ENCODE data around the gene ABCC10. TPM values are rescaled to one million over a fixed set of nuclear protein-coding genes. Genes with fewer than 3 reads are reported as not detected.

The ABCC10 gene
- total RNA-seq, 4 donors from 2014 or later: 16.1 to 39.1 (median 27.4) TPM

GRCh38 chr6:43488667-43489276 is 61.4 kb downstream of the ABCC10 start:
- Histone ChIP-seq H3K4me1 (peaks cover 45% of the 10 kb centered on the region), H3K36me3 (no peaks in the 10 kb centered on the region), H3K9me3 (no peaks in the 10 kb centered on the region), H3K4me3 (no peak overlapping the region), H3K27ac (no peak overlapping the region), H3K27me3 (no peaks in the 10 kb centered on the region)
- no peak for DNase-seq (ENCODE audit: low spot score in 2 of 2)
- WGBS: 74% methylated on average over 3 of the region's 4 CpGs
- TF ChIP-seq POLR2AphosphoS5 (IDR thresholded peaks at IDR 0.05) (no peak), EP300 (IDR thresholded peaks at IDR 0.05) (no peak), POLR2A (IDR thresholded peaks at IDR 0.05) (no peak)
- TF ChIP-seq, protein P1, sequence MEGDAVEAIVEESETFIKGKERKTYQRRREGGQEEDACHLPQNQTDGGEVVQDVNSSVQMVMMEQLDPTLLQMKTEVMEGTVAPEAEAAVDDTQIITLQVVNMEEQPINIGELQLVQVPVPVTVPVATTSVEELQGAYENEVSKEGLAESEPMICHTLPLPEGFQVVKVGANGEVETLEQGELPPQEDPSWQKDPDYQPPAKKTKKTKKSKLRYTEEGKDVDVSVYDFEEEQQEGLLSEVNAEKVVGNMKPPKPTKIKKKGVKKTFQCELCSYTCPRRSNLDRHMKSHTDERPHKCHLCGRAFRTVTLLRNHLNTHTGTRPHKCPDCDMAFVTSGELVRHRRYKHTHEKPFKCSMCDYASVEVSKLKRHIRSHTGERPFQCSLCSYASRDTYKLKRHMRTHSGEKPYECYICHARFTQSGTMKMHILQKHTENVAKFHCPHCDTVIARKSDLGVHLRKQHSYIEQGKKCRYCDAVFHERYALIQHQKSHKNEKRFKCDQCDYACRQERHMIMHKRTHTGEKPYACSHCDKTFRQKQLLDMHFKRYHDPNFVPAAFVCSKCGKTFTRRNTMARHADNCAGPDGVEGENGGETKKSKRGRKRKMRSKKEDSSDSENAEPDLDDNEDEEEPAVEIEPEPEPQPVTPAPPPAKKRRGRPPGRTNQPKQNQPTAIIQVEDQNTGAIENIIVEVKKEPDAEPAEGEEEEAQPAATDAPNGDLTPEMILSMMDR (IDR thresholded peaks at IDR 0.05): no peak

DNA sequence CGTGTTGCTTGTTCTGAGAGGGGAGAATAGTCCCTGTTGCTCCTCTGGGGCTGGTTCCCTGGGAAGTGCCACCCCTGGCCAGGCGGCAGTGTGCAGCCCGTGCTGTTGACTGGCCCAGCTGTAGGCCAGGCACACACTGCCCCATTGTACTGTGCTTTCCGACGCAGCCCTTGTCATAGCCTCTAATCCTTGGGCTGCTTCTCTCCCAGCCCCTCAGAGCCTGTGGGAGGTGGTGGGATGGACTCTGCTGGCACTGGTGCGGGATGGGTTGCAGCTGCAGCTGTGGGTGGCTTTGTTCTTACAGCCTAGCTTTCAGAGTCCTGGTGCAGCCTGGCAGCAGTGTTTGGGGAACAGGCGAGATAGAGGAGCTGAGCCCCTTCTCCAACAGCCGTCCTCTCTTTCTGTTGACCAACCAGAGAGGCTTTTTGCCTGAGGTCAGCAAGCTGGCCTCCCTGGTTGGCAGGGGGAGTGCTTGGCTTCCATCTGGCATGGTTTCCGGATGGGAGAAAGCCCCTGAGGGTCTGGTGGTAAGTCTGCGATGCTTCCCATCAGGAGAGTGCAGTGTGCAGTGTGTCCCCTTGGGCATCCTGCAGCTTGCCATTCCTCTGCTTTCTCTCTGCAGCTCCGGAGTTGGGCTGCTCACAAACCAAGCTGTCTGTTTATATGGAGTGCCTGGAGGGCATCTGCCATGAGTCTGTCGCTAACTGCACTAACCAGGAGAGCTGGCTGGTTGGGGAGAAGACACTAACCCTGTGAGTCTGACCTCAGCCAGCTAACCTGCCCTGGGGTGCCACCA is 62.1 kb downstream of the ABCC10 start:
- no peaks in the 10 kb centered on the region for H3K27me3 ChIP-seq

GRCh38 chr6:43490523-43490939 is 63.2 kb downstream of the ABCC10 start:
- no peaks in the 10 kb centered on the region for H3K36me3 ChIP-seq
- H3K27ac ChIP-seq: no peak overlapping the region
- WGBS: 51% methylated on average over 6 of the region's 6 CpGs
- peaks cover 61% of the 10 kb centered on the region for H3K4me1 ChIP-seq
- DNase-seq (ENCODE audit: low spot score in 2 of 2): no peak
- H3K9me3 ChIP-seq: no peaks in the 10 kb centered on the region
- TF ChIP-seq, protein P1 (IDR thresholded peaks at IDR 0.05): no peak
- no peak for TF ChIP-seq EP300 (IDR thresholded peaks at IDR 0.05)
- no peak for TF ChIP-seq POLR2A (IDR thresholded peaks at IDR 0.05)
- TF ChIP-seq POLR2AphosphoS5 (IDR thresholded peaks at IDR 0.05): no peak
- H3K27me3 ChIP-seq: no peaks in the 10 kb centered on the region
- no peak overlapping the region for H3K4me3 ChIP-seq

More for the DNA sequence above, 62.1 kb downstream of the ABCC10 start:
- DNase-seq (ENCODE audit: low spot score in 2 of 2): no peak
- 56% methylated on average over 6 of the region's 12 CpGs for WGBS
- Histone ChIP-seq H3K9me3 (no peaks in the 10 kb centered on the region), H3K27ac (no peak overlapping the region), H3K4me3 (no peak overlapping the region), H3K4me1 (peaks cover 50% of the 10 kb centered on the region), H3K36me3 (no peaks in the 10 kb centered on the region)
- TF ChIP-seq, protein P1 (IDR thresholded peaks at IDR 0.05): no peak
- TF ChIP-seq POLR2A (IDR thresholded peaks at IDR 0.05) (no peak), EP300 (IDR thresholded peaks at IDR 0.05) (no peak)

GRCh38 chr6:43491750-43492661 is 64.7 kb downstream of the ABCC10 start:
- no peak for TF ChIP-seq POLR2AphosphoS5 (IDR thresholded peaks at IDR 0.05)
- TF ChIP-seq POLR2A (IDR thresholded peaks at IDR 0.05): no peak
- no peak for TF ChIP-seq EP300 (IDR thresholded peaks at IDR 0.05)
- TF ChIP-seq, protein P1 (IDR thresholded peaks at IDR 0.05): no peak
- Histone ChIP-seq H3K9me3 (no peaks in the 10 kb centered on the region), H3K4me3 (no peak overlapping the region), H3K27me3 (no peaks in the 10 kb centered on the region), H3K36me3 (no peaks in the 10 kb centered on the region), H3K27ac (no peak overlapping the region), H3K4me1 (peaks cover 75% of the 10 kb centered on the region)
- peak in 1 of 2 donors; percentile 88 for DNase-seq (ENCODE audit: low spot score in 2 of 2)
- 19% methylated on average over 8 of the region's 10 CpGs for WGBS

Measured in suprapubic skin (tissue), 4 donors.